Measurements from ENCODE around the gene DCDC1. TPM values are rescaled to one million over a fixed set of nuclear protein-coding genes. Genes with fewer than 3 reads are reported as not detected.

The DCDC1 gene
- total and polyA plus RNA-seq, 9 donors: 0.16 to 18.4 (median 1.5) TPM

- Histone ChIP-seq H3K9me3 (no peaks in the 10 kb centered on the region), H3K27me3 (no peaks in the 10 kb centered on the region), H3K36me3 (no peaks in the 10 kb centered on the region), H3K4me3 (no peak overlapping the region), H3K4me1 (ENCODE audit: insufficient read depth) (no peaks in the 10 kb centered on the region), H3K27ac (no peak overlapping the region)
- whole genome bisulfite sequencing, 3 donors: 90 to 98% (median 95%) methylated on average over 1 of the region's 1 CpG
- intact Hi-C loops (cut with DNase I): no loop called here
- TF ChIP-seq POLR2A (IDR thresholded peaks at IDR 0.05): no peak
- TF ChIP-seq CTCF (IDR thresholded peaks at IDR 0.05): no peak
- TF ChIP-seq EP300 (IDR thresholded peaks at IDR 0.05): no peak
- no peak for DNase-seq
Measured at GRCh38 chr11:30837252-30837651, 532.3 kb downstream of the DCDC1 start.

GRCh38 chr11:30832831-30833230 is 536.7 kb downstream of the DCDC1 start:
- Histone ChIP-seq H3K36me3 (no peaks in the 10 kb centered on the region), H3K27ac (no peak overlapping the region), H3K4me1 (ENCODE audit: insufficient read depth) (peaks cover 4% of the 10 kb centered on the region), H3K27me3 (no peaks in the 10 kb centered on the region), H3K4me3 (no peak overlapping the region), H3K9me3 (no peaks in the 10 kb centered on the region)
- TF ChIP-seq POLR2A (IDR thresholded peaks at IDR 0.05) (no peak), EP300 (IDR thresholded peaks at IDR 0.05) (no peak), CTCF (IDR thresholded peaks at IDR 0.05) (no peak)
- DNase-seq: no peak
- 26 to 33% (median 32%) methylated on average over 1 of the region's 1 CpG for WGBS, 3 donors
- intact Hi-C loops (cut with DNase I): no loop called here

- intact Hi-C loops (cut with DNase I): no loop called here
- H3K4me3 ChIP-seq: no peak overlapping the region
- H3K36me3 ChIP-seq: no peaks in the 10 kb centered on the region
- no peak for TF ChIP-seq POLR2A (IDR thresholded peaks at IDR 0.05)
- TF ChIP-seq CTCF (IDR thresholded peaks at IDR 0.05): no peak
- no peak for TF ChIP-seq EP300 (IDR thresholded peaks at IDR 0.05)
- peak in 2 of 5 donors; percentile 8 to 35 for DNase-seq
- H3K9me3 ChIP-seq: no peaks in the 10 kb centered on the region
- no peaks in the 10 kb centered on the region for H3K27me3 ChIP-seq
- WGBS, 3 donors: 0 to 8% (median 3%) methylated on average over 1 of the region's 1 CpG
- H3K27ac ChIP-seq: no peak overlapping the region
- H3K4me1 ChIP-seq (ENCODE audit: insufficient read depth): peaks cover 4% of the 10 kb centered on the region
Measured at GRCh38 chr11:30830681-30831080, 538.9 kb downstream of the DCDC1 start.

GRCh38 chr11:30826911-30827310 is 542.6 kb downstream of the DCDC1 start:
- H3K27ac ChIP-seq: no peak overlapping the region
- no peak for DNase-seq
- peaks cover 4% of the 10 kb centered on the region for H3K4me1 ChIP-seq (ENCODE audit: insufficient read depth)
- H3K9me3 ChIP-seq: no peaks in the 10 kb centered on the region
- no peak overlapping the region for H3K4me3 ChIP-seq
- H3K36me3 ChIP-seq: no peaks in the 10 kb centered on the region
- H3K27me3 ChIP-seq: no peaks in the 10 kb centered on the region
- WGBS, 3 donors: 77 to 82% (median 81%) methylated on average over 4 of the region's 4 CpGs
- intact Hi-C loops (cut with DNase I): no loop called here
- TF ChIP-seq CTCF (IDR thresholded peaks at IDR 0.05): no peak
- no peak for TF ChIP-seq EP300 (IDR thresholded peaks at IDR 0.05)
- TF ChIP-seq POLR2A (IDR thresholded peaks at IDR 0.05): no peak
